Upper lobe of left lung (tissue), 6 donors: Measurements from ENCODE around the gene ENO3. TPM values are rescaled to one million over a fixed set of nuclear protein-coding genes. Genes with fewer than 3 reads are reported as not detected.

ENCODE experiments used
- ATAC-seq, 2 donors: fragments of 200-7000 bp; cut with Tn5 transposase; one replicate each; pipeline ENCODE4 v1.9.1; 2022; ENCODE audit warnings: mild to moderate bottlenecking in 2 of 2, moderate library complexity in 2 of 2; ENCODE audit not compliant: low FRiP score in 2 of 2
- DNase-seq, 2 donors: peaks; one replicate each; pipeline ENCODE4 v3.0.0-alpha.2; 2019 to 2020
- H3K27ac ChIP-seq, 4 donors: fragments of 200-600 bp; sonication (generic); one replicate each; pipeline ENCODE4 v1.5.1; 2016 to 2019
- H3K27me3 ChIP-seq, 4 donors: fragments of 200-600 bp; sonication (generic); one replicate each; pipeline ENCODE4 v1.5.1; 2017 to 2019
- H3K36me3 ChIP-seq, 4 donors: fragments of 200-600 bp; sonication (generic); one replicate each; pipeline ENCODE4 v1.5.1; 2016 to 2019
- H3K4me1 ChIP-seq, 4 donors: fragments of 200-600 bp; sonication (generic); one replicate each; pipeline ENCODE4 v1.5.1; 2018 to 2019
- H3K4me3 ChIP-seq, 4 donors: fragments of 200-600 bp; sonication (generic); one replicate each; pipeline ENCODE4 v1.5.1; 2017 to 2019; ENCODE audit warnings: mild to moderate bottlenecking in 2 of 4, moderate library complexity in 1 of 4
- H3K9me3 ChIP-seq, 4 donors: fragments of 200-600 bp; sonication (generic); one replicate each; pipeline ENCODE4 v1.5.1; 2018 to 2019
- CTCF ChIP-seq, 6 experiments: fragments of 450-650 bp in 4 of 6; fragments of 200-600 bp in 2 of 6; sonication (generic) in 2 of 6; IDR thresholded peaks; one replicate each; pipeline ENCODE4 v1.5.1; 2016 to 2019; ENCODE audit warnings: antibody characterized with exemption in 6 of 6
- EP300 ChIP-seq, 4 donors: sonication (generic); formaldehyde crosslinking; IDR thresholded peaks; one replicate each; pipeline ENCODE4 v1.5.1; 2017; ENCODE audit warnings: antibody characterized with exemption in 4 of 4, control low read depth in 2 of 4
- POLR2A ChIP-seq, 4 donors: fragments of 450-650 bp; IDR thresholded peaks; one replicate each; pipeline ENCODE4 v1.5.1; 2016 to 2017; ENCODE audit warnings: antibody characterized with exemption in 4 of 4, mild to moderate bottlenecking in 2 of 4
- POLR2AphosphoS5 ChIP-seq, 2 donors: sonication (generic); formaldehyde crosslinking; IDR thresholded peaks; one replicate each; pipeline ENCODE4 v1.5.1; 2017; ENCODE audit warnings: antibody characterized with exemption in 2 of 2
- WGBS, 2 donors: methylation state at CpG; one replicate each; pipeline ENCODE4 v1.1.5; 2017 to 2018; 5-methylcytosine and 5-hydroxymethylcytosine counted together
- total RNA-seq, 6 donors: library from RNA; depleted of rRNA in 4 of 6; stranded (reverse); fragments of >200 nt in 4 of 6; gene quantifications; one replicate each; pipeline versions ENCODE4 v1.1.0 to v1.2.1, GENCODE V29; 2016 to 2021
- donor health status: DM: no; HTN: no; CAD: no; lungs with moderate emphysema.
- donor health status: DM: no; HTN: yes; CAD: no; lungs with severe emphysema.

ENO3 gene
- total RNA-seq, 6 donors from 2014 or later: 4.3 to 49.2 (median 10.6) TPM

GRCh38 chr17:4973256-4974114, 22.6 kb downstream of the ENO3 start:
- H3K36me3 ChIP-seq: peaks cover 21 to 96% (median 67%) of the 10 kb centered on the region in 4 donors
- H3K9me3 ChIP-seq: no peaks in the 10 kb centered on the region
- WGBS, 2 donors: 85 to 91% methylated on average over 5 to 10 of the region's 10 CpGs
- peaks cover 6 to 28% (median 19%) of the 10 kb centered on the region in 4 donors for H3K4me1 ChIP-seq
- TF ChIP-seq POLR2AphosphoS5 (IDR thresholded peaks at IDR 0.05) (no peak), POLR2A (IDR thresholded peaks at IDR 0.05) (no peak), EP300 (IDR thresholded peaks at IDR 0.05) (no peak)
- no peak overlapping the region for H3K27ac ChIP-seq
- no peak for ATAC-seq
- no peaks in the 10 kb centered on the region for H3K27me3 ChIP-seq
- no peak for DNase-seq
- H3K4me3 ChIP-seq: no peak overlapping the region

DNA sequence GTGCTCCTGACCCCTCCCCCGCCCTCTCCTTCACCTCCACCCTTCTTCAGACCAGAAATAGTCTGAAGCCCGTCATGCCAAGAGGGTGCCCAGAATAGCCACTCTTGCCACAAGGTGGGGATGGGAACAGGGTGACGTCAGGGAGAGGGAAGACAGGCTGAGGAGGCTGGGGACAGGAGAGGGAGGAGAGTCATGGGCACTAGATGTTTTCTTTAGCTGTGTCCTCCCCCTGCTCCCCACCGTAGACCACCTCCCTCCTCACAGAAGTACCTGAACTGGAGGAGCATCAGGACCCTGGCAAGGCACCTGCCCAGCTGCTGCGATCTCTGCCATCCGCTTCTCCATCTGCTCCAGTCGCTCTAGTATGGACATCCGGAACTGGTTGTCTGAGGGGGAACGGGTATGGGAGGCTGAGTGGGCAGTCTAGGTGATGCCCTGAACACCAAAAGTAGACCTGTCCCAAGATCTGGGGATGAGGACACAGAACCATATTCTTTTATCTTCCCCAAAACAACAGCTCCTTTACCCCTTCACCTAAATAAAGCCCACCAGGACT, 23.3 kb downstream of the ENO3 start:
- H3K9me3 ChIP-seq: no peaks in the 10 kb centered on the region
- DNase-seq (no peak), ATAC-seq (no peak)
- WGBS, 2 donors: 76 to 90% methylated on average over 9 of the region's 9 CpGs
- peaks cover 0 to 26% (median 13%) of the 10 kb centered on the region in 4 donors for H3K4me1 ChIP-seq
- no peak overlapping the region for H3K4me3 ChIP-seq
- no peak for TF ChIP-seq POLR2A (IDR thresholded peaks at IDR 0.05)
- TF ChIP-seq POLR2AphosphoS5 (IDR thresholded peaks at IDR 0.05): no peak
- TF ChIP-seq CTCF (IDR thresholded peaks at IDR 0.05): no peak
- TF ChIP-seq EP300 (IDR thresholded peaks at IDR 0.05): no peak
- H3K27me3 ChIP-seq: no peaks in the 10 kb centered on the region
- H3K36me3 ChIP-seq: peaks cover 21 to 96% (median 70%) of the 10 kb centered on the region in 4 donors
- no peak overlapping the region for H3K27ac ChIP-seq

DNA sequence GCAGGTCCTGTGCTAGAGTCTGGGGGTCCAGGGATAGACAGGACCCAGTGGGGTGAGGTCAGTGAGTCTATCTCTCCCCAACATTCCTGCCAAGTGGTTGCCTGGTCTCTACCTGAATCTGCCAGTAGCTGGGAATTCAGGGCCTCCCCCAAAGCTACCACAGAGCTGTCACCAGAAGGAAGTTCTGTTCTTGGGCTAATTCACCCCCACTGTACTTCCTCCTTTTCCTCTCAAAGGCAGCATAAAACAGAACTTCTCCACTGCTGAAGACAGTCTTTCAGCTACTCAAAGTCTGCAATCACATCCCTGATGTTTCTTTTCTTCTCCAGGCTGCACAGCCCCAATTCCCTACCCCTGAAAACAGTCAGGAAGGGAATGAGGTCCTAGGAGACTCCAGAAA, 27.8 kb downstream of the ENO3 start:
- TF ChIP-seq EP300 (IDR thresholded peaks at IDR 0.05) (no peak), POLR2A (IDR thresholded peaks at IDR 0.05) (no peak), POLR2AphosphoS5 (IDR thresholded peaks at IDR 0.05) (no peak), CTCF (IDR thresholded peaks at IDR 0.05) (no peak)
- H3K27ac ChIP-seq: peak overlapping the region in 3 of 4 donors; percentile 4 to 44 (median 27)
- peaks cover 12 to 96% (median 70%) of the 10 kb centered on the region in 4 donors for H3K36me3 ChIP-seq
- H3K4me3 ChIP-seq: no peak overlapping the region
- H3K4me1 ChIP-seq: peaks cover 4 to 23% (median 9%) of the 10 kb centered on the region in 4 donors
- ATAC-seq (peak in 1 of 2 donors; percentile 52), DNase-seq (no peak)
- no peaks in the 10 kb centered on the region for H3K9me3 ChIP-seq
- no peaks in the 10 kb centered on the region for H3K27me3 ChIP-seq

DNA sequence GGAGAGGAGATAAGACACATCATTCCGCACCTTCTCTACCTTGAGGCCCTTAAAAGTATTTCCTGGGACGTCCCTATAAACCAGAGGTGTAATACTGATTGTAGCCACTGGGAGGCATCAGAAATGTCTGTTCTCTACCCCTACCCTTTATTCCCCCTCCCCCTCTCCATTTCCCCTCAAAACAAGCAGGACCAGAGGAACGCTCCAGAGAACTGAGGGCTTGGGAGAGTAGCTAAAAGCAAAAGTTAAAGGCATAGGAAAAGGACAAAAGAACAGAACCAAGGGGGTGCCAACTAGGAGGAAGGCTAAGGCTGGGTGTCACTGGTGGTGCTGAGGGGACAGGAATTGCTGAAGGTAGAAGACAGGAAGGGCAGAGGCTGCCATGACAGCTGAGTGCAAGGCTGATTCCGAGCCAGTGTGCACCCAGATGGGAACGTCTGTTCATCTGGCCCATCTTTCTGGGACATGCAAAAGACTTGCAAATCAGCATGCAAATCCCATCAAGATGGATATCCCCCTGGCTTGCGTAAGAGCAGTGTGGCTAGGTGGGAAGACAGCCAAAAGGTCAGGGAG, 29.8 kb downstream of the ENO3 start:
- DNase-seq (no peak), ATAC-seq (peak; percentile 75 to 77)
- TF ChIP-seq CTCF (IDR thresholded peaks at IDR 0.05): peak; percentile 77 to 83 (median 80)
- TF ChIP-seq EP300 (IDR thresholded peaks at IDR 0.05): no peak
- H3K4me3 ChIP-seq: no peak overlapping the region
- H3K27ac ChIP-seq: peak overlapping the region in 1 of 4 donors; percentile 36
- H3K9me3 ChIP-seq: no peaks in the 10 kb centered on the region
- peaks cover 5 to 20% (median 8%) of the 10 kb centered on the region in 4 donors for H3K4me1 ChIP-seq
- 36 to 47% methylated on average over 6 of the region's 6 CpGs for WGBS, 2 donors
- peaks cover 12 to 95% (median 72%) of the 10 kb centered on the region in 4 donors for H3K36me3 ChIP-seq
- H3K27me3 ChIP-seq: no peaks in the 10 kb centered on the region

- Histone ChIP-seq H3K27me3 (no peaks in the 10 kb centered on the region), H3K4me1 (peaks cover 14 to 34% (median 19%) of the 10 kb centered on the region in 4 donors), H3K9me3 (no peaks in the 10 kb centered on the region), H3K4me3 (no peak overlapping the region), H3K27ac (no peak overlapping the region), H3K36me3 (peaks cover 6 to 80% (median 58%) of the 10 kb centered on the region in 4 donors)
- TF ChIP-seq POLR2AphosphoS5 (IDR thresholded peaks at IDR 0.05) (no peak), EP300 (IDR thresholded peaks at IDR 0.05) (no peak), POLR2A (IDR thresholded peaks at IDR 0.05) (no peak), CTCF (IDR thresholded peaks at IDR 0.05) (no peak)
- WGBS, 2 donors: 65 to 85% methylated on average over 5 of the region's 5 CpGs
- DNase-seq (no peak), ATAC-seq (no peak)
Observed at GRCh38 chr17:4982305-4982704, 31.4 kb downstream of the ENO3 start.
